Measurements from ENCODE around the gene PIK3C2B.

Gene PIK3C2B

DNA sequence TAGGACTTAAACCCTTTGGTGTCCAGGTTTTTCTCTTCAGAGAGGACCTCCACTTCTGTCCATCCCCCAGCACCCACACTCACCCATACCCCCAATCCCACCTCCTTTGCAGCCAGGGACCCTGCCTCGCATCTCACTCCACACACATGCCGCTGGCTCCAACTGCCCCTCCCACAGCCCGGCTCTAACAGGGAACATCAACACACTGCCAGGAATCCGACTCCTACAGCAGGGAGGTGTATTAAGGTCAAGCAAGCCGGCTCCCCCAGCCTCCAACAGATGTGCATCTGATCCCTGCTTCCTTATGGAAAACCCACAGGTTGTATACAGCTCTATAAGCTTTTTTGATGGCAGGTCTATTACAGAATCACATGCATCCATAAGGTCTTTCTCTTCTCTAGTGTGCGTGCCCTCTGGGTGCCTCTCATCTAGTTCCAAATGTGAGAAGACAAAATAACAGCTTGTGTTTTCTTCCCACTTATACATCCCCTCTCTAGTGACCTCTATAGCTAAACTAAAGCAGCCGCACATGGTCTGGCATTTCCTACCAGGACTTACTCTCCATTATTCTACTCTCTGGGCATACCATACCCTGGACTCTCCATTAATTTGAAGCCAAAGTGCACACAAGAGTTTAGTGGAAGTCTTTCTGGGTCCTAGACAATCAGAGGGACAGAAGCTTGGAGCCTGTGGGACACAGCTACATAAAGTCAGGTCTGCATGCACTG is 16.3 kb downstream of the PIK3C2B start:
- H3K27ac Mint-ChIP-seq: no peak overlapping the region
- H3K27me3 Mint-ChIP-seq (ENCODE audit: low read depth, poor library complexity): peaks cover 9% of the 10 kb centered on the region
- DNase-seq: peak; percentile 35
- H3K4me1 Mint-ChIP-seq: peaks cover 83% of the 10 kb centered on the region
- TF ChIP-seq, protein P1, sequence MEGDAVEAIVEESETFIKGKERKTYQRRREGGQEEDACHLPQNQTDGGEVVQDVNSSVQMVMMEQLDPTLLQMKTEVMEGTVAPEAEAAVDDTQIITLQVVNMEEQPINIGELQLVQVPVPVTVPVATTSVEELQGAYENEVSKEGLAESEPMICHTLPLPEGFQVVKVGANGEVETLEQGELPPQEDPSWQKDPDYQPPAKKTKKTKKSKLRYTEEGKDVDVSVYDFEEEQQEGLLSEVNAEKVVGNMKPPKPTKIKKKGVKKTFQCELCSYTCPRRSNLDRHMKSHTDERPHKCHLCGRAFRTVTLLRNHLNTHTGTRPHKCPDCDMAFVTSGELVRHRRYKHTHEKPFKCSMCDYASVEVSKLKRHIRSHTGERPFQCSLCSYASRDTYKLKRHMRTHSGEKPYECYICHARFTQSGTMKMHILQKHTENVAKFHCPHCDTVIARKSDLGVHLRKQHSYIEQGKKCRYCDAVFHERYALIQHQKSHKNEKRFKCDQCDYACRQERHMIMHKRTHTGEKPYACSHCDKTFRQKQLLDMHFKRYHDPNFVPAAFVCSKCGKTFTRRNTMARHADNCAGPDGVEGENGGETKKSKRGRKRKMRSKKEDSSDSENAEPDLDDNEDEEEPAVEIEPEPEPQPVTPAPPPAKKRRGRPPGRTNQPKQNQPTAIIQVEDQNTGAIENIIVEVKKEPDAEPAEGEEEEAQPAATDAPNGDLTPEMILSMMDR (IDR thresholded peaks at IDR 0.05): no peak
- peaks cover 11% of the 10 kb centered on the region for H3K36me3 Mint-ChIP-seq (ENCODE audit: low read depth)
- H3K4me3 Mint-ChIP-seq: no peak overlapping the region
- no peaks in the 10 kb centered on the region for H3K9me3 Mint-ChIP-seq

DNA sequence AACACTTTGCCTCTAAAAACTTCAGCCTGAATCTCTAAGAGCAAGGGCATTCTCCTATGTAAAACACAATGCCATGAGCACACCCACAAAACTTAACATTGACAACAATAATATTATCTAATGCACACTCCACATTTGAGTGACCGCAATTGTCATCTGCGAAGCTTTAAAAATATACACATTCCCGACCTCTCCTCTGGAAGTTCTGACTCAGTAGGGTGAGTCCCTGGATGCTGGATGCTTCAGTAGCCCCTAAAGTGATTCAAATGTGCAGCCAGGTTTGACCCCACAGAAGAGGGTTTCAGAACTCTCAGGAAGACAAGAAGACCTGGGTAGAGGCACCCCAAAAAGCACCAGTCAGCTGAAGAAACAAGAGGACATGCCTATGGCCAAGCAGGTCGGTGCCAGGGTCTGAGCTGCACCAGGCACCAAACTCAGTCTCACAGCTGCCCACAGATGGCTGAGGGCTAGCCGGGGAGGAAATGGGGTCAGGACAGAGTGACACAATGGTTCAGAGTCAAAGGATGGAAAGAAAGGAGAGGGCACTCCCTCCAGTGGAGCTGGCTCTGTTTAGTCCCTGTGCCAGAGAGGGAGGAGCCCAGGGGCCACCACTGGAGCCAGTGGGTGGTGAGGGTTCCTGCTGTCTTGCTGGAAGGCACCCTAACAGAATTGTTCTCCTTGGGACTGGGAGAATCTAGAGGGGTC is 17.4 kb downstream of the PIK3C2B start:
- peaks cover 11% of the 10 kb centered on the region for H3K36me3 Mint-ChIP-seq (ENCODE audit: low read depth)
- TF ChIP-seq, protein P1 (IDR thresholded peaks at IDR 0.05): no peak
- peak overlapping the region; percentile 60 for H3K27ac Mint-ChIP-seq
- peaks cover 9% of the 10 kb centered on the region for H3K27me3 Mint-ChIP-seq (ENCODE audit: low read depth, poor library complexity)
- peaks cover 3% of the 10 kb centered on the region for H3K9me3 Mint-ChIP-seq
- DNase-seq: no peak
- peaks cover 76% of the 10 kb centered on the region for H3K4me1 Mint-ChIP-seq
- no peak overlapping the region for H3K4me3 Mint-ChIP-seq

DNA sequence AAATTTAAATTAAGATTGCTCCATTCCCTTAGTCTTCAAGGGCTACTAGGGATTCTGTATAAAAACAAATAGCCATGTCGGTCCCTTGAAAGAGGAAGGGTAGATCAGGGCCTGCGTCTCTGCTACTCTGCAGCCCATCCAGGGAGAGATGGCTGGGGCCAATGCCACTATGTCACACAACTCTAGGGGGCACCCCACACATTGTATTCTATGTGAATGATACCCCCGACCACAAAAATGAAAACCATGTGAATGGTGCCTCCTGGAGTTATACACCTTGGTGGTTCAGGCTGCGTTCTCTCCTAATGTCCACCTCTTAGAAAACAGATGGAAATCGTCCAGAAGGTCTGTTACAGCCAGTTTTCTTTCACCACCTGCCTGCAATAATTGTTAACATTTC is 18.0 kb downstream of the PIK3C2B start:
- H3K36me3 Mint-ChIP-seq (ENCODE audit: low read depth): peaks cover 15% of the 10 kb centered on the region
- TF ChIP-seq, protein P1 (IDR thresholded peaks at IDR 0.05): no peak
- peaks cover 3% of the 10 kb centered on the region for H3K9me3 Mint-ChIP-seq
- H3K27me3 Mint-ChIP-seq (ENCODE audit: low read depth, poor library complexity): peaks cover 7% of the 10 kb centered on the region
- H3K27ac Mint-ChIP-seq: no peak overlapping the region
- H3K4me3 Mint-ChIP-seq: no peak overlapping the region
- H3K4me1 Mint-ChIP-seq: peaks cover 70% of the 10 kb centered on the region
- DNase-seq: no peak

DNA sequence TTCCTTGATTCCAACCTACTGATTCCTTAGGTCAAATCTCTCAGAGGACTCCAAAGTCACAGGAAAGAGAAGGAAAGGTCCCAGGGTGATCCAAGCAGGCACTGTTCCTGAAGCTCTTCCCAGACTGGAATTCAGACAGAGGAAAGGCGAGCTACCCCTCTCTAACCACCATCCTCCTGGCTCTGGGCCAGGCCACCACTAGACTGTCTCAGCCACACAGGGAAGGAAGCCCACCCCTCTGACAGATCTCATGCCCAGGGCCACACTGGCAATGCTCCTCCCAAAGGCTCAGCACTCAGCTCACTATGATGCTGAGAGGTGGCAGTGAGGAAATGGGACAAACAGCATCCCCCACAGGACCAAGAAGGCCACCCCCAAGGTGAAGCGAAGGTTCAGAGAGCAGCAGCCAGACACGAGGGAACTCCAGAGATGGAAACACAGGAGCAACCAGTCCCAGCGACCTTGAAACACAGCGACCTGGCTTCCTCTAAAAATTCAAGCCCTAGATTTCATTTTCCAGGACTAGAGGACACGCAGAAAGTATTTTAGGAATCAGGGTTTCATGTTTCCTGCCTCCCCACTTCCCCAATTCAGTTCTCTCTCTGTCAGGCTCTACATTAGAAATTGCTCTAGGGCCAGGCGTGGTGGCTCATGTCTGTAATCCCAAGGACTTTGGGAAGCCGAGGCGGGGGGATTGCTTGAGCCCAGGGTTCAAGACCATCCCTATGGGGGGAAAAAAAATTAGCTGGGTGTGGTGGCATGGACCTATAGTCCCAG is 18.8 kb downstream of the PIK3C2B start:
- H3K4me3 Mint-ChIP-seq: no peak overlapping the region
- H3K36me3 Mint-ChIP-seq (ENCODE audit: low read depth): peaks cover 16% of the 10 kb centered on the region
- H3K9me3 Mint-ChIP-seq: peaks cover 3% of the 10 kb centered on the region
- no peak for DNase-seq
- peaks cover 5% of the 10 kb centered on the region for H3K27me3 Mint-ChIP-seq (ENCODE audit: low read depth, poor library complexity)
- TF ChIP-seq, protein P1 (IDR thresholded peaks at IDR 0.05): no peak
- peaks cover 62% of the 10 kb centered on the region for H3K4me1 Mint-ChIP-seq
- peak overlapping the region; percentile 65 for H3K27ac Mint-ChIP-seq

DNA sequence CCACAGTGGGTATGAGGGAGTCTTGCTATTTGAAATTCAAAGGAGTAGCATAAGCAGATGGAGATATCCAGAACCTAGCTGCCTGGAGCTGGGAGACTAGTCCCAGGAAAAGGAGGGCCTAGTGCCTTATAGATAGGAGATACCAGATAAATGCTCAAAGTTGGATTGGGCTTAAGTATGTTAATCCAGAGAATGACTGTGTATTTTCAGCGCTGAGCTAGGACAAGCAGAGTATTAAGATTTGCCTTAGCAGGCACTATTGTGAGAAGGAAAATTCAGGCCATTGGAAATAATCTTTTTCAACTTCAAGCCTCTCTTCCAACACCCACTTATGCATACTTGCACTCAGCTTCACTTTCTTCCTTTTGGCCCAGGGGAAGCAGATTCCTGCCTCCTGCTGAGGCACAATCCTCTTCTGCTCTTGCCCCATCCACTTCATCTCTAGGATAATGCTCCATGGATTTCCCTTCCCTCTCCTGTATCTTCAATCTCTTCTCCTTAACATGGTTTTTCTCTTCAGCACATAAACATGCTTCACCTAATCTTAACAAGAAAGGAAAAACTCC is 21.1 kb downstream of the PIK3C2B start:
- H3K36me3 Mint-ChIP-seq (ENCODE audit: low read depth): peaks cover 39% of the 10 kb centered on the region

More for the DNA sequence above, 21.1 kb downstream of the PIK3C2B start:
- peaks cover 5% of the 10 kb centered on the region for H3K27me3 Mint-ChIP-seq (ENCODE audit: low read depth, poor library complexity)
- peaks cover 39% of the 10 kb centered on the region for H3K4me1 Mint-ChIP-seq
- DNase-seq: no peak
- no peak overlapping the region for H3K27ac Mint-ChIP-seq
- no peak overlapping the region for H3K4me3 Mint-ChIP-seq
- peaks cover 7% of the 10 kb centered on the region for H3K9me3 Mint-ChIP-seq
- TF ChIP-seq, protein P1 (IDR thresholded peaks at IDR 0.05): no peak
